ENCODE data around the gene ACP2. TPM values are rescaled to one million over a fixed set of nuclear protein-coding genes. Genes with fewer than 3 reads are reported as not detected.
A peak's percentile ranks its signal among the peaks of the same experiment; 100 is the strongest.

ACP2 gene
- total and polyA plus RNA-seq, 9 of the 15 experiments (the other 6 are each of a cell fraction or from before 2014, with no cell fraction given): 1.9 to 20.0 (median 11.6) TPM

- TF ChIP-seq, protein P1, sequence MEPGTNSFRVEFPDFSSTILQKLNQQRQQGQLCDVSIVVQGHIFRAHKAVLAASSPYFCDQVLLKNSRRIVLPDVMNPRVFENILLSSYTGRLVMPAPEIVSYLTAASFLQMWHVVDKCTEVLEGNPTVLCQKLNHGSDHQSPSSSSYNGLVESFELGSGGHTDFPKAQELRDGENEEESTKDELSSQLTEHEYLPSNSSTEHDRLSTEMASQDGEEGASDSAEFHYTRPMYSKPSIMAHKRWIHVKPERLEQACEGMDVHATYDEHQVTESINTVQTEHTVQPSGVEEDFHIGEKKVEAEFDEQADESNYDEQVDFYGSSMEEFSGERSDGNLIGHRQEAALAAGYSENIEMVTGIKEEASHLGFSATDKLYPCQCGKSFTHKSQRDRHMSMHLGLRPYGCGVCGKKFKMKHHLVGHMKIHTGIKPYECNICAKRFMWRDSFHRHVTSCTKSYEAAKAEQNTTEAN (CRISPR knock-in tag; IDR thresholded peaks at IDR 0.05): no peak
- TF ChIP-seq TEAD1 (CRISPR knock-in tag; IDR thresholded peaks at IDR 0.05) (0 out of 4 replicates have a peak, but pooled peaks of 1 of the 2 experiments have one; percentile 27), MED1 (CRISPR knock-in tag; IDR thresholded peaks at IDR 0.05; ENCODE audit: borderline replicate concordance) (no peak), CTCFL (IDR thresholded peaks at IDR 0.05; ENCODE audit: borderline replicate concordance, insufficient read depth, low read depth, low read length, poor library complexity, severe bottlenecking) (no peak), MCM3 (IDR thresholded peaks at IDR 0.05) (no peak), HNRNPH1 (optimal IDR thresholded peaks at IDR 0.05; ENCODE audit: low read depth, low read length) (no peak), TEAD4 (IDR thresholded peaks at IDR 0.05; ENCODE audit: low read length) (no peak), TEAD4 (CRISPR knock-in tag; IDR thresholded peaks at IDR 0.05; ENCODE audit: borderline replicate concordance) (no peak), MTA3 (IDR thresholded peaks at IDR 0.05; ENCODE audit: borderline replicate concordance) (no peak), HCFC1 (IDR thresholded peaks at IDR 0.05; ENCODE audit: low read depth, low read length) (no peak), ZNF165 (CRISPR knock-in tag; IDR thresholded peaks at IDR 0.05; ENCODE audit: borderline replicate concordance) (no peak), THAP12 (CRISPR knock-in tag; IDR thresholded peaks at IDR 0.05) (no peak), ZNF696 (CRISPR knock-in tag; conservative IDR thresholded peaks at IDR 0.05) (no peak), ZC3H11A (IDR thresholded peaks at IDR 0.05; ENCODE audit: low read depth, low read length) (no peak), ZNF507 (tag; conservative IDR thresholded peaks at IDR 0.05) (no peak), SMAD4 (CRISPR knock-in tag; conservative IDR thresholded peaks at IDR 0.05) (no peak)
- TF ChIP-seq, protein P2, sequence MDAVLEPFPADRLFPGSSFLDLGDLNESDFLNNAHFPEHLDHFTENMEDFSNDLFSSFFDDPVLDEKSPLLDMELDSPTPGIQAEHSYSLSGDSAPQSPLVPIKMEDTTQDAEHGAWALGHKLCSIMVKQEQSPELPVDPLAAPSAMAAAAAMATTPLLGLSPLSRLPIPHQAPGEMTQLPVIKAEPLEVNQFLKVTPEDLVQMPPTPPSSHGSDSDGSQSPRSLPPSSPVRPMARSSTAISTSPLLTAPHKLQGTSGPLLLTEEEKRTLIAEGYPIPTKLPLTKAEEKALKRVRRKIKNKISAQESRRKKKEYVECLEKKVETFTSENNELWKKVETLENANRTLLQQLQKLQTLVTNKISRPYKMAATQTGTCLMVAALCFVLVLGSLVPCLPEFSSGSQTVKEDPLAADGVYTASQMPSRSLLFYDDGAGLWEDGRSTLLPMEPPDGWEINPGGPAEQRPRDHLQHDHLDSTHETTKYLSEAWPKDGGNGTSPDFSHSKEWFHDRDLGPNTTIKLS (IDR thresholded peaks at IDR 0.05; ENCODE audit: borderline replicate concordance, low read depth): no peak
These were observed 9.1 kb upstream of the ACP2 start, which contains the start of gene NR1H3 (continued) for GRCh38 chr11:47257517-47258316.

Data from K562 (cell line).